T-helper 17 cell (primary cell): ENCODE results near the gene ARSB. TPM values are rescaled to one million over a fixed set of nuclear protein-coding genes. Genes with fewer than 3 reads are reported as not detected.

Source experiments
- ATAC-seq: fragments of 150-1000 bp; cut with Tn5 transposase; 2 replicates; pipeline ENCODE4 v1.10.0; 2021; ENCODE audit warnings: mild to moderate bottlenecking, moderate library complexity
- DNase-seq, 3 donors: peaks; one replicate each; pipeline versions ENCODE4 v3.0.0 to v3.0.0-alpha.2; 2020 to 2021
- H3K9me3 ChIP-seq: one replicate; pipeline ENCODE4 v1.7.0; 2013; ENCODE audit warnings: low read length, mild to moderate bottlenecking; ENCODE audit not compliant: control insufficient read depth, poor library complexity, severe bottlenecking
- H3K27ac Mint-ChIP-seq: one replicate; pipeline ENCODE4 v1.8.0; 2022; ENCODE audit warnings: mild to moderate bottlenecking, moderate library complexity, mixed read lengths
- H3K27me3 Mint-ChIP-seq: one replicate; pipeline ENCODE4 v1.8.0; 2022; ENCODE audit warnings: mixed read lengths
- H3K36me3 Mint-ChIP-seq: one replicate; pipeline ENCODE4 v1.8.0; 2022; ENCODE audit warnings: low read depth, mixed read lengths
- H3K4me1 Mint-ChIP-seq: one replicate; pipeline ENCODE4 v1.8.0; 2022; ENCODE audit warnings: mild to moderate bottlenecking, mixed read lengths
- H3K4me3 Mint-ChIP-seq: one replicate; pipeline ENCODE4 v1.8.0; 2022; ENCODE audit warnings: mild to moderate bottlenecking, moderate library complexity, mixed read lengths
- total RNA-seq, 4 donors: library from RNA in 2 of 4; stranded (reverse) in 2 of 4; gene quantifications; one replicate each; pipeline ENCODE4 v1.2.3 and lab custom pipeline; 2022 to 2026

ARSB gene
- 1 to 10 TPM; 8.3 to 8.6 TPM for total RNA-seq
- total RNA-seq (lab: John Stamatoyannopoulos, UW): 13.0 to 27.5 reads per million in 2 donors

GRCh38 chr5:78985116-78985724 lies at the start of gene ARSB:
TSS of gene ARSB (minus strand) at chr5:78985310. CDS start at chr5:78985248, 62 bp downstream.
- H3K4me1 Mint-ChIP-seq: peaks cover 20% of the 10 kb centered on the region
- peak within 1 kb of the TSS; percentile 95 for H3K4me3 Mint-ChIP-seq
- peak within 1 kb of the TSS; percentile 87 for H3K27ac Mint-ChIP-seq
- no peaks in the 10 kb centered on the region for H3K9me3 ChIP-seq
- ATAC-seq (peak; percentile 47), DNase-seq (peak; percentile 10 to 35 (median 30))
- no peaks in the 10 kb centered on the region for H3K27me3 Mint-ChIP-seq
- H3K36me3 Mint-ChIP-seq: no peaks in the 10 kb centered on the region

- ATAC-seq: no peak
- Mint-ChIP-seq H3K4me1 (no peaks in the 10 kb centered on the region), H3K27me3 (peaks cover 2% of the 10 kb centered on the region), H3K27ac (no peak overlapping the region), H3K36me3 (no peaks in the 10 kb centered on the region), H3K4me3 (no peak overlapping the region)
- H3K9me3 ChIP-seq: no peaks in the 10 kb centered on the region
- DNase-seq: no peak
Measured at GRCh38 chr5:79032782-79033181, 47.7 kb upstream of the ARSB start.

- Mint-ChIP-seq H3K4me1 (no peaks in the 10 kb centered on the region), H3K27ac (no peak overlapping the region), H3K27me3 (peaks cover 8% of the 10 kb centered on the region), H3K4me3 (no peak overlapping the region), H3K36me3 (no peaks in the 10 kb centered on the region)
- DNase-seq (no peak), ATAC-seq (no peak)
- no peaks in the 10 kb centered on the region for H3K9me3 ChIP-seq
Measured at GRCh38 chr5:79032031-79032695, 47.1 kb upstream of the ARSB start.

GRCh38 chr5:79031485-79031867 lies 46.4 kb upstream of the ARSB start:
- DNase-seq (no peak), ATAC-seq (no peak)
- no peaks in the 10 kb centered on the region for H3K9me3 ChIP-seq
- Mint-ChIP-seq H3K27me3 (peaks cover 11% of the 10 kb centered on the region), H3K4me3 (no peak overlapping the region), H3K27ac (no peak overlapping the region), H3K36me3 (no peaks in the 10 kb centered on the region), H3K4me1 (no peaks in the 10 kb centered on the region)

- ATAC-seq: no peak
- DNase-seq: no peak
- H3K36me3 Mint-ChIP-seq: no peaks in the 10 kb centered on the region
- H3K27me3 Mint-ChIP-seq: peaks cover 12% of the 10 kb centered on the region
- no peak overlapping the region for H3K4me3 Mint-ChIP-seq
- H3K27ac Mint-ChIP-seq: no peak overlapping the region
- no peaks in the 10 kb centered on the region for H3K9me3 ChIP-seq
- no peaks in the 10 kb centered on the region for H3K4me1 Mint-ChIP-seq
Measured at GRCh38 chr5:79030663-79031484, 45.8 kb upstream of the ARSB start.

- H3K27ac Mint-ChIP-seq: no peak overlapping the region
- ATAC-seq (peak; percentile 52), DNase-seq (peak; percentile 15 to 29 (median 26))
- peaks cover 55% of the 10 kb centered on the region for H3K27me3 Mint-ChIP-seq
- H3K4me1 Mint-ChIP-seq: peaks cover 11% of the 10 kb centered on the region
- no peaks in the 10 kb centered on the region for H3K9me3 ChIP-seq
- H3K4me3 Mint-ChIP-seq: peak overlapping the region; percentile 47
- H3K36me3 Mint-ChIP-seq: no peaks in the 10 kb centered on the region
Measured at GRCh38 chr5:79025054-79025472, 40.0 kb upstream of the ARSB start.

GRCh38 chr5:79023947-79024346 lies 38.8 kb upstream of the ARSB start:
- Mint-ChIP-seq H3K36me3 (no peaks in the 10 kb centered on the region), H3K27me3 (peaks cover 67% of the 10 kb centered on the region), H3K4me1 (peaks cover 11% of the 10 kb centered on the region), H3K27ac (no peak overlapping the region), H3K4me3 (no peak overlapping the region)
- DNase-seq: no peak
- H3K9me3 ChIP-seq: no peaks in the 10 kb centered on the region
- ATAC-seq: no peak

- DNase-seq (no peak), ATAC-seq (no peak)
- peaks cover 11% of the 10 kb centered on the region for H3K4me1 Mint-ChIP-seq
- H3K36me3 Mint-ChIP-seq: no peaks in the 10 kb centered on the region
- no peaks in the 10 kb centered on the region for H3K9me3 ChIP-seq
- H3K27ac Mint-ChIP-seq: no peak overlapping the region
- peaks cover 69% of the 10 kb centered on the region for H3K27me3 Mint-ChIP-seq
- no peak overlapping the region for H3K4me3 Mint-ChIP-seq
Measured at GRCh38 chr5:79023348-79023747, 38.2 kb upstream of the ARSB start.

- no peak for ATAC-seq
- Mint-ChIP-seq H3K4me3 (no peak overlapping the region), H3K27ac (no peak overlapping the region), H3K36me3 (no peaks in the 10 kb centered on the region), H3K27me3 (peaks cover 71% of the 10 kb centered on the region), H3K4me1 (peaks cover 11% of the 10 kb centered on the region)
- no peak for DNase-seq
- H3K9me3 ChIP-seq: no peaks in the 10 kb centered on the region
Measured at GRCh38 chr5:79022771-79023170, 37.7 kb upstream of the ARSB start.

GRCh38 chr5:79021753-79022152 lies 36.6 kb upstream of the ARSB start:
- no peak for DNase-seq
- Mint-ChIP-seq H3K4me1 (peaks cover 11% of the 10 kb centered on the region), H3K27me3 (peaks cover 72% of the 10 kb centered on the region), H3K27ac (no peak overlapping the region), H3K36me3 (no peaks in the 10 kb centered on the region), H3K4me3 (no peak overlapping the region)
- no peak for ATAC-seq
- H3K9me3 ChIP-seq: no peaks in the 10 kb centered on the region

- Mint-ChIP-seq H3K27me3 (peaks cover 79% of the 10 kb centered on the region), H3K4me1 (peaks cover 11% of the 10 kb centered on the region), H3K36me3 (no peaks in the 10 kb centered on the region), H3K27ac (no peak overlapping the region), H3K4me3 (no peak overlapping the region)
- no peaks in the 10 kb centered on the region for H3K9me3 ChIP-seq
- peak in 1 of 3 donors; percentile 8 for DNase-seq
- peak; percentile 67 for ATAC-seq
Measured at GRCh38 chr5:79020861-79021561, 35.9 kb upstream of the ARSB start.

GRCh38 chr5:79014631-79015030 lies 29.5 kb upstream of the ARSB start:
- ATAC-seq: no peak
- no peak for DNase-seq
- Mint-ChIP-seq H3K4me3 (no peak overlapping the region), H3K27me3 (peaks cover 57% of the 10 kb centered on the region), H3K27ac (no peak overlapping the region), H3K4me1 (no peaks in the 10 kb centered on the region), H3K36me3 (peaks cover 2% of the 10 kb centered on the region)
- no peaks in the 10 kb centered on the region for H3K9me3 ChIP-seq

- Mint-ChIP-seq H3K27me3 (peaks cover 43% of the 10 kb centered on the region), H3K36me3 (peaks cover 2% of the 10 kb centered on the region), H3K4me3 (no peak overlapping the region), H3K4me1 (no peaks in the 10 kb centered on the region), H3K27ac (no peak overlapping the region)
- DNase-seq (no peak), ATAC-seq (no peak)
- no peaks in the 10 kb centered on the region for H3K9me3 ChIP-seq
Measured at GRCh38 chr5:79011869-79012268, 26.8 kb upstream of the ARSB start.
